ENCODE measurements around the gene TTC12. TPM values are rescaled to one million over a fixed set of nuclear protein-coding genes. Genes with fewer than 3 reads are reported as not detected.

TTC12 gene
- total and polyA plus RNA-seq, 2 of the 13 experiments (the other 11 are each of a cell fraction or from before 2014, with no cell fraction given) = 5.4 to 11.6 TPM

- TF ChIP-seq HNF4A (CRISPR knock-in tag; IDR thresholded peaks at IDR 0.05) (peak; percentile 52), ZNF24 (IDR thresholded peaks at IDR 0.05) (no peak), HOXA7 (CRISPR knock-in tag; IDR thresholded peaks at IDR 0.05) (no peak), AGO2 (optimal IDR thresholded peaks at IDR 0.05; ENCODE audit: low read depth, low read length) (peak; percentile 57), ZSCAN29 (CRISPR knock-in tag; conservative IDR thresholded peaks at IDR 0.05) (no peak), ZNF879 (CRISPR knock-in tag; IDR thresholded peaks at IDR 0.05) (no peak), POGK (CRISPR knock-in tag; conservative IDR thresholded peaks at IDR 0.05) (peak; percentile 58; the same call in 1 of the 2 replicates), ZNF780A (CRISPR knock-in tag; IDR thresholded peaks at IDR 0.05) (no peak), LBX2 (CRISPR knock-in tag; IDR thresholded peaks at IDR 0.05; ENCODE audit: borderline replicate concordance) (0 out of 2 replicates have a peak, but pooled peaks have one; percentile 17), RBM39 (IDR thresholded peaks at IDR 0.05; ENCODE audit: low read depth, low read length, poor library complexity, severe bottlenecking) (peak; percentile 91), NFKB2 (CRISPR knock-in tag; IDR thresholded peaks at IDR 0.05; ENCODE audit: borderline replicate concordance) (peak; percentile 83; the same call in 1 of the 2 replicates), ZNF790 (CRISPR knock-in tag; IDR thresholded peaks at IDR 0.05; ENCODE audit: borderline replicate concordance) (no peak; the same call in 1 of the 2 replicates), THAP11 (CRISPR knock-in tag; IDR thresholded peaks at IDR 0.05) (peak; percentile 62), TBL1XR1 (IDR thresholded peaks at IDR 0.05; ENCODE audit: borderline replicate concordance, low read length, partially characterized antibody) (peak; percentile 95), E2F1 (CRISPR knock-in tag; IDR thresholded peaks at IDR 0.05) (peak; percentile 63), YEATS2 (CRISPR knock-in tag; IDR thresholded peaks at IDR 0.05; ENCODE audit: borderline replicate concordance) (no peak), TCF7L2 (IDR thresholded peaks at IDR 0.05; ENCODE audit: low read depth, low read length) (no peak), SP5 (CRISPR knock-in tag; IDR thresholded peaks at IDR 0.05; ENCODE audit: borderline replicate concordance, low read depth) (peak; percentile 96), ZNF713 (CRISPR knock-in tag; IDR thresholded peaks at IDR 0.05) (no peak; the same call in 1 of the 2 replicates), ESRRA (CRISPR knock-in tag; IDR thresholded peaks at IDR 0.05; ENCODE audit: low read depth) (0 out of 2 replicates have a peak, but pooled peaks have one; percentile 41), TARDBP (CRISPR knock-in tag; IDR thresholded peaks at IDR 0.05) (peak; percentile 86), SALL1 (CRISPR knock-in tag; IDR thresholded peaks at IDR 0.05) (peak; percentile 72), MXD1 (CRISPR knock-in tag; IDR thresholded peaks at IDR 0.05) (peak; percentile 71), NFRKB (IDR thresholded peaks at IDR 0.05) (no peak), SALL2 (CRISPR knock-in tag; IDR thresholded peaks at IDR 0.05) (no peak), FOXJ3 (CRISPR knock-in tag; IDR thresholded peaks at IDR 0.05; ENCODE audit: borderline replicate concordance) (no peak), ZNF616 (CRISPR knock-in tag; IDR thresholded peaks at IDR 0.05; ENCODE audit: low read depth) (no peak), RARA (CRISPR knock-in tag; IDR thresholded peaks at IDR 0.05) (peak; percentile 71)
Observed at GRCh38 chr11:113314389-113315301, at the start of gene TTC12 (continued).

Measured in HepG2 (cell line).